Activated CD4-positive, alpha-beta T cell treated with anti-CD3 and anti-CD28 coated beads for 1 hour (primary cell): ENCODE results near the gene SCRN3.
"Not testable (repeated sequence)": the region's sequence is repeated elsewhere in the genome, so short reads cannot be mapped to it uniquely, and the experiment has no call there.

Experiments used
- DNase-seq: peaks from one replicate; pipeline ENCODE4 v3.0.0-alpha.2; 2020

SCRN3 gene

GRCh38 chr2:174395284-174395968 is at the start of gene SCRN3:
TSS of gene SCRN3 (plus strand) at chr2:174395730. CDS start at chr2:174398284, 2,554 bp downstream.
- DNase-seq, result peak; percentile 51

- DNase-seq, result no peak
Observed at GRCh38 chr2:174350018-174350417, 45.5 kb upstream of the SCRN3 start.

- no peak for DNase-seq
Observed at GRCh38 chr2:174350593-174351181, 44.8 kb upstream of the SCRN3 start.

GRCh38 chr2:174353004-174353403 is 42.5 kb upstream of the SCRN3 start:
- DNase-seq, result no peak

- DNase-seq, result no peak
Observed at GRCh38 chr2:174356347-174356746, 39.2 kb upstream of the SCRN3 start.

- DNase-seq, result not testable (repeated sequence)
Observed at GRCh38 chr2:174359663-174360062, 35.9 kb upstream of the SCRN3 start.

GRCh38 chr2:174362949-174363348 is 32.6 kb upstream of the SCRN3 start:
- no peak for DNase-seq

- not testable (repeated sequence) for DNase-seq
Observed at GRCh38 chr2:174363492-174364225, 31.9 kb upstream of the SCRN3 start.

GRCh38 chr2:174364628-174365027 is 30.9 kb upstream of the SCRN3 start:
- DNase-seq, result no peak

GRCh38 chr2:174365571-174365970 is 30.0 kb upstream of the SCRN3 start:
- DNase-seq, result no peak

GRCh38 chr2:174368691-174369090 is 26.8 kb upstream of the SCRN3 start:
- no peak for DNase-seq

GRCh38 chr2:174376967-174377366 is 18.6 kb upstream of the SCRN3 start:
- DNase-seq, result no peak

- DNase-seq, result no peak
Observed at GRCh38 chr2:174383796-174384195, 11.7 kb upstream of the SCRN3 start.

- DNase-seq, result no peak
Observed at GRCh38 chr2:174385201-174385600, 10.3 kb upstream of the SCRN3 start.

- not testable (repeated sequence) for DNase-seq
Observed at GRCh38 chr2:174388706-174389105, 6.8 kb upstream of the SCRN3 start.

- DNase-seq, result no peak
Observed at GRCh38 chr2:174389542-174389941, 6.0 kb upstream of the SCRN3 start.

GRCh38 chr2:174390303-174390702 is 5.2 kb upstream of the SCRN3 start:
- DNase-seq, result not testable (repeated sequence)

GRCh38 chr2:174392706-174393105 is 2.8 kb upstream of the SCRN3 start:
- no peak for DNase-seq

GRCh38 chr2:174395969-174396630 is 570 bp downstream of the SCRN3 start:
- no peak for DNase-seq

GRCh38 chr2:174397773-174398172 is 2.2 kb downstream of the SCRN3 start:
- no peak for DNase-seq

- no peak for DNase-seq
Observed at GRCh38 chr2:174399171-174399570, 3.6 kb downstream of the SCRN3 start.

GRCh38 chr2:174400853-174401252 is 5.3 kb downstream of the SCRN3 start:
- DNase-seq, result no peak

GRCh38 chr2:174403628-174404027 is 8.1 kb downstream of the SCRN3 start:
- DNase-seq, result no peak
